Testis (tissue), 2 donors: Measurements from ENCODE around the gene OR7G1.

ENCODE experiments used
- POLR2A ChIP-seq: fragments of 450-650 bp; IDR thresholded peaks from one replicate; pipeline ENCODE4 v1.6.1; 2017; ENCODE audit warnings: antibody characterized with exemption, mild to moderate bottlenecking, moderate library complexity
- TF ChIP-seq, protein P1 (sequence below), 3 experiments: fragments of 450-650 bp in 2 of 3; fragments of 200-600 bp in 1 of 3; sonication (generic) in 1 of 3; IDR thresholded peaks; one replicate each; pipeline ENCODE4 v1.5.1; 2016 to 2019; ENCODE audit warnings: antibody characterized with exemption in 3 of 3, mild to moderate bottlenecking in 2 of 3, moderate library complexity in 1 of 3

DNA sequence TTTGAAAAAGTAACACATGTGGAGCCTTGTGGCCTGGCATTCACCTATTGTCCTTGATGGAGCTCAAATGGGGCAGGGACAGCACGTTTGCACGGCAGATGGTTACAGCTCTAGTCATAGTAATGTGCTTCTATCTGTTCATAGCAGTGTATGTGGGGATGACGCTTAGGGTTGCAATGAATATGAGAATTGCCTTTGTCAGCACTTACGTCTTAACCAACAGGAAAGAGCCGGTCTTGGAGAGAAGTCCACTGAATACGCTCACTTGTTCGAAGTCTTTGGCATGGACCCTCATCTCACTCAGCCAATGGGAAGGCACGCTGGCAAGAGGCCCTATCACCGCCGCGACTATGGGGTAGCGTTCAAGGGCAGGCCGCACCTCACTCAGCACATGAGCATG is 44.3 kb upstream of the OR7G1 start:
- TF ChIP-seq, protein P1, sequence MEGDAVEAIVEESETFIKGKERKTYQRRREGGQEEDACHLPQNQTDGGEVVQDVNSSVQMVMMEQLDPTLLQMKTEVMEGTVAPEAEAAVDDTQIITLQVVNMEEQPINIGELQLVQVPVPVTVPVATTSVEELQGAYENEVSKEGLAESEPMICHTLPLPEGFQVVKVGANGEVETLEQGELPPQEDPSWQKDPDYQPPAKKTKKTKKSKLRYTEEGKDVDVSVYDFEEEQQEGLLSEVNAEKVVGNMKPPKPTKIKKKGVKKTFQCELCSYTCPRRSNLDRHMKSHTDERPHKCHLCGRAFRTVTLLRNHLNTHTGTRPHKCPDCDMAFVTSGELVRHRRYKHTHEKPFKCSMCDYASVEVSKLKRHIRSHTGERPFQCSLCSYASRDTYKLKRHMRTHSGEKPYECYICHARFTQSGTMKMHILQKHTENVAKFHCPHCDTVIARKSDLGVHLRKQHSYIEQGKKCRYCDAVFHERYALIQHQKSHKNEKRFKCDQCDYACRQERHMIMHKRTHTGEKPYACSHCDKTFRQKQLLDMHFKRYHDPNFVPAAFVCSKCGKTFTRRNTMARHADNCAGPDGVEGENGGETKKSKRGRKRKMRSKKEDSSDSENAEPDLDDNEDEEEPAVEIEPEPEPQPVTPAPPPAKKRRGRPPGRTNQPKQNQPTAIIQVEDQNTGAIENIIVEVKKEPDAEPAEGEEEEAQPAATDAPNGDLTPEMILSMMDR (IDR thresholded peaks at IDR 0.05): no peak
- TF ChIP-seq POLR2A: no peak
